Measurements from ENCODE around the gene ACVR2A. TPM values are rescaled to one million over a fixed set of nuclear protein-coding genes. Genes with fewer than 3 reads are reported as not detected.

ACVR2A gene
- total and polyA plus RNA-seq, 2 of the 4 experiments (the other 2 are of a cell fraction), result 1.8 to 6.8 TPM

DNA sequence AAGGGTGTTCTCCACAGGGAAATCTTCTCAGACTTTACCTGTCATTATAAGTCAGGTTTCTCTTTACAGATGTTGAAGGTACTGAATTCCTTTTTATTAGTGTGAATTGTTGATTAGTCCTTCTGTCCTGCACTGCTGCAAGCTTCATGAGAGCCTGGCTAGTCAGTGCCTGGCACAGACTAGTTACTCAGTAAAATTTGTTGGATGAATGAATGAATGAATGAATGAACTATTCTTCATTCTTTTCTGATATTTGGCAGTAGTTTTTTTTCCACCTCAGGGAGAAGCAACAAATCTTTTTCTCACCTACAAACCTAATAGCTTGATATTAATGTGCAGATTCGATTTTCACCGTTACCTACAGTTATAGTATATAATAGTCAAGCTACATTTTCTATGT is 64.3 kb downstream of the ACVR2A start:
- intact Hi-C loops (cut with micrococcal nuclease), result no loop called here
- no peak for TF ChIP-seq MXI1 (IDR thresholded peaks at IDR 0.05; ENCODE audit: borderline replicate concordance, low read depth, low read length)
- TF ChIP-seq NFE2L2 (IDR thresholded peaks at IDR 0.05; ENCODE audit: low read depth, low read length), result no peak
- no peak for TF ChIP-seq RAD21 (IDR thresholded peaks at IDR 0.05; ENCODE audit: low read length)
- TF ChIP-seq BHLHE40 (IDR thresholded peaks at IDR 0.05; ENCODE audit: low read depth, low read length), result no peak
- TF ChIP-seq SMC3 (IDR thresholded peaks at IDR 0.05; ENCODE audit: low read depth, low read length), result no peak
- no peak for TF ChIP-seq FOS (IDR thresholded peaks at IDR 0.05; ENCODE audit: low read depth, low read length)
- TF ChIP-seq MAZ (IDR thresholded peaks at IDR 0.05; ENCODE audit: borderline replicate concordance, low read depth, low read length), result no peak
- TF ChIP-seq MAFK (IDR thresholded peaks at IDR 0.05; ENCODE audit: low read depth, low read length), result no peak
- TF ChIP-seq CHD1 (IDR thresholded peaks at IDR 0.05; ENCODE audit: low read depth, low read length), result no peak
- TF ChIP-seq, protein P1, sequence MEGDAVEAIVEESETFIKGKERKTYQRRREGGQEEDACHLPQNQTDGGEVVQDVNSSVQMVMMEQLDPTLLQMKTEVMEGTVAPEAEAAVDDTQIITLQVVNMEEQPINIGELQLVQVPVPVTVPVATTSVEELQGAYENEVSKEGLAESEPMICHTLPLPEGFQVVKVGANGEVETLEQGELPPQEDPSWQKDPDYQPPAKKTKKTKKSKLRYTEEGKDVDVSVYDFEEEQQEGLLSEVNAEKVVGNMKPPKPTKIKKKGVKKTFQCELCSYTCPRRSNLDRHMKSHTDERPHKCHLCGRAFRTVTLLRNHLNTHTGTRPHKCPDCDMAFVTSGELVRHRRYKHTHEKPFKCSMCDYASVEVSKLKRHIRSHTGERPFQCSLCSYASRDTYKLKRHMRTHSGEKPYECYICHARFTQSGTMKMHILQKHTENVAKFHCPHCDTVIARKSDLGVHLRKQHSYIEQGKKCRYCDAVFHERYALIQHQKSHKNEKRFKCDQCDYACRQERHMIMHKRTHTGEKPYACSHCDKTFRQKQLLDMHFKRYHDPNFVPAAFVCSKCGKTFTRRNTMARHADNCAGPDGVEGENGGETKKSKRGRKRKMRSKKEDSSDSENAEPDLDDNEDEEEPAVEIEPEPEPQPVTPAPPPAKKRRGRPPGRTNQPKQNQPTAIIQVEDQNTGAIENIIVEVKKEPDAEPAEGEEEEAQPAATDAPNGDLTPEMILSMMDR (conservative IDR thresholded peaks at IDR 0.05; ENCODE audit: low read depth, low read length), result no peak
- TF ChIP-seq ELK1 (IDR thresholded peaks at IDR 0.05; ENCODE audit: borderline replicate concordance, low read depth, low read length), result no peak
- TF ChIP-seq POLR2A (IDR thresholded peaks at IDR 0.05; ENCODE audit: low read depth, low read length), result no peak
- no peak for TF ChIP-seq RCOR1 (IDR thresholded peaks at IDR 0.05; ENCODE audit: insufficient replicate concordance, low read length)
- TF ChIP-seq RFX5 (IDR thresholded peaks at IDR 0.05; ENCODE audit: low read depth, low read length), result no peak
- TF ChIP-seq USF2 (IDR thresholded peaks at IDR 0.05; ENCODE audit: low read depth, low read length), result no peak
- no peak for TF ChIP-seq CEBPB (IDR thresholded peaks at IDR 0.05; ENCODE audit: low read depth, low read length)
- no peak for ATAC-seq (ENCODE audit: low read depth)

More for the DNA sequence above, 64.3 kb downstream of the ACVR2A start:
- H3K4me3 ChIP-seq (ENCODE audit: insufficient read depth, low read depth, low read length), result no peak overlapping the region
- POLR2A ChIA-PET (ENCODE audit: unreplicated experiment), result no interaction called here
- no peak overlapping the region for H4K8ac ChIP-seq (ENCODE audit: low read depth in 2 of 2, low read length in 2 of 2)
- H3K4me2 ChIP-seq (ENCODE audit: low read depth, low read length), result no peak overlapping the region
- no peak overlapping the region for H2BK5ac ChIP-seq (ENCODE audit: low read depth, low read length, poor library complexity, severe bottlenecking)
- CTCF ChIA-PET, result no interaction called here
- H3K9ac ChIP-seq (ENCODE audit: low read depth, low read length), result no peak overlapping the region
- no peak overlapping the region for H4K91ac ChIP-seq (ENCODE audit: insufficient read depth, low read depth, low read length)
- H3K27ac ChIP-seq (ENCODE audit: insufficient read depth, low read length), result no peak overlapping the region
- H3K27me3 ChIP-seq (ENCODE audit: control insufficient read depth, insufficient read depth, low read length), result no peaks in the 10 kb centered on the region
- no peak overlapping the region for H3K23ac ChIP-seq (ENCODE audit: low read depth, low read length)
- no peak overlapping the region for H2BK15ac ChIP-seq (ENCODE audit: low read depth, low read length)
- no peak overlapping the region for H2AK5ac ChIP-seq (ENCODE audit: low read depth, low read length)
- no TSS peak for BruUV-seq (replicated peaks)
- WGBS, 2 experiments (ENCODE audit: extremely low coverage in 2 of 2, insufficient read length in 1 of 2), result no CpG with 5 or more reads among the region's 2 CpGs
- H3K36me3 ChIP-seq (ENCODE audit: control insufficient read depth, insufficient read depth, low read length), result no peaks in the 10 kb centered on the region
- no peak overlapping the region for H2BK120ac ChIP-seq (ENCODE audit: low read depth, low read length)
- H2AFZ ChIP-seq (replicated peaks; ENCODE audit: low read length, poor library complexity), result no peak overlapping the region
- H4K20me1 ChIP-seq (ENCODE audit: insufficient read depth, low read length), result no peaks in the 10 kb centered on the region
- no peak overlapping the region for H3K14ac ChIP-seq (replicated peaks; ENCODE audit: low read depth, low read length)
- dilution Hi-C loops (cut with HindIII; ENCODE audit: low sequenced_read_pairs, unreplicated experiment), result no loop called here
- no peaks in the 10 kb centered on the region for H3K4me1 ChIP-seq (ENCODE audit: control insufficient read depth, insufficient read depth, low read length)
- H3K9me3 ChIP-seq (ENCODE audit: control insufficient read depth, insufficient read depth, low read length), result no peaks in the 10 kb centered on the region
- no peak overlapping the region for H3K18ac ChIP-seq (ENCODE audit: low read depth, low read length)
- H4K5ac ChIP-seq (ENCODE audit: low read depth, low read length), result no peak overlapping the region
- H3K9me1 ChIP-seq (ENCODE audit: insufficient read depth, low read length), result no peaks in the 10 kb centered on the region
- H2AK9ac ChIP-seq (replicated peaks; ENCODE audit: low read depth, low read length, poor library complexity), result no peak overlapping the region
- in situ Hi-C loops (cut with MboI; ENCODE audit: low sequenced_read_pairs), result loop anchor here (25.0 kb wide), 1 partner anchor 822 kb away; no protein-coding TSS in a partner anchor
- peaks cover 0 to 3% of the 10 kb centered on the region in 2 experiments; a peak in 1 of 4 replicates for H3K79me1 ChIP-seq (ENCODE audit: low read depth in 1 of 2, low read length in 2 of 2)
- no peak overlapping the region for H2BK20ac ChIP-seq (ENCODE audit: low read depth, low read length)
- H3K56ac ChIP-seq (ENCODE audit: extremely low read depth, insufficient read depth, low read length), result no peak overlapping the region
- no peak for DNase-seq
- H3K4ac ChIP-seq (ENCODE audit: low read depth, low read length), result no peak overlapping the region
